Erythroblast (primary cell): ENCODE data around the gene LGALS7B.

Experiments
- GATA1 ChIP-seq: IDR thresholded peaks from 2 replicates; pipeline ENCODE4 v1.6.1; 2011; ENCODE audit warnings: low read depth, mild to moderate bottlenecking, control low read depth, low read length, moderate library complexity
- POLR2A ChIP-seq: IDR thresholded peaks from 2 replicates; pipeline ENCODE4 v1.6.1; 2011; ENCODE audit warnings: mild to moderate bottlenecking, low read length

DNA sequence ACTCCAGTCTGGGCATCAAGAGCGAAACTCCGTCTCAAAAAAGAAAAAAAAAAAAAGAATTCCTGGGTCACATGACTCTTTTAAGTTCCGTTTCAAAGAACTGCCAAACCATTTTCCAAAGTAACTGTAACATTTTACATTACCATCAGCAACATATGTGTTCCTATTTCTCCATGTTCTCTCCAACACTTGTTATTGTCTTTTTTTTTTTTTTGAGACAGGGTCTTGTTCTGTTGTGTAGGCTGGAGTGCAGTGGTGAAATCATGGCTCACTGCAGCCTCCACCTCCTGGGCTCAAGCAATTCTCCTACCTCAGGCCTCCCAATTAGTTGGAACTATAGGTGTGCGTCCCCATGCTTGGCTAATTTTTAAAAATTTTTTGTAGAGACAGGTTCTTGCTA is 6.5 kb downstream of the LGALS7B start:
- TF ChIP-seq POLR2A (no peak), GATA1 (no peak)
